ENCODE measurements around the gene UCP2.
"Not testable (repeated sequence)": the region's sequence is repeated elsewhere in the genome, so short reads cannot be mapped to it uniquely, and the experiment has no call there.

Gene UCP2

DNA sequence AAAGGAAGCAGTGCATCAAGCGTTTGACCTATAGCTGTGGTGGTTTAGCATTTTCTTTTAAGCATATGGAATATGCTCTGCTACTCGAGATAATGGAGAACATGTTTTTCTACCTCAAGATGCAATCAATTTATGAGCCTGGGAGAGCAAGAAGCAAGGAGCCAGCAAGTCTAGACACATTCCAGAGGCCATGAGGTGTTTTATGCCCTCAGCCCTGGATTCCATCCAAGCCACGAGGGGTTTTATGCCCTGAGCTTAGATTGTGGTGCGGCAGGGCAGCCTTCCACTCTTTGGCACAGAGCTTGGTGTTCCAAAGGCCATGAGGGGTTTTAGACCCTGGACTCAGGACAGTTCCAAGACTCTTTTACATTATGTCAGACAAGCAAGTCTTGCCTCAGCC is 43.5 kb downstream of the UCP2 start:
- no peak for DNase-seq

DNA sequence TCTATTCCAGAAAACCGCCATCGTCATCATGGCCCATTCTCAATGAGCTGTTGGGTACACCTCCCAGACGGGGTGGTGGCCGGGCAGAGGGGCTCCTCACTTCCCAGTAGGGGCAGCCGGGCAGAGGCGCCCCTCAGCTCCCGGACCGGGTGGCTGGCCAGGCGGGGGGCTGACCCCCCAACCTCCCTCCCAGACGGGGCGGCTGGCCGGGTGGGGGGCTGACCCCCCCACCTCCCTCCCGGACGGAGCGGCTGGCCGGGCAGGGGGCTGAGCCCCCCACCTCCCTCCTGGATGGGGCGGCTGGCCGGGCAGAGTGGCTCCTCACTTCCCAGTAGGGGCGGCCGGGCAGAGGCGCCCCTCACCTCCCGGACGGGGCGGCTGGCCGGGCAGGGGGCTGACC is 46.6 kb downstream of the UCP2 start:
- DNase-seq: not testable (repeated sequence)

DNA sequence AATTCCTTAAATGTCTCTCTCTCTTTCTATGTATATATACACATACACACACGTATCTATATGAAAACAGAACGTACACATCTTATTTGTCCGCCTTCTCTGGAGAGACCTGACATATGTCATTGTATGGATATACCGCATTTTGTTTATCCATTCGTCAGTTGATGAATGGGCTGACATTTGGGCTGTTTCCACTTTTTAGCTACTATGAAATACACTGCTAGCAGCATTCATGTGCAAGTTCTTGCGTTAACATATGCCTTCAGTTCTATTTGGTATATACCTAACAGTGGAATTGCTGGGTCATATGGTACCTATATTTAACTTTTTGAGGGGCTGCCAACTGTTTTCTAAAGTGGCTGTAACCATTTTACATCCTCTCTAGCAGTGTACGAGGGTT is 49.9 kb downstream of the UCP2 start:
- no peak for DNase-seq

DNA sequence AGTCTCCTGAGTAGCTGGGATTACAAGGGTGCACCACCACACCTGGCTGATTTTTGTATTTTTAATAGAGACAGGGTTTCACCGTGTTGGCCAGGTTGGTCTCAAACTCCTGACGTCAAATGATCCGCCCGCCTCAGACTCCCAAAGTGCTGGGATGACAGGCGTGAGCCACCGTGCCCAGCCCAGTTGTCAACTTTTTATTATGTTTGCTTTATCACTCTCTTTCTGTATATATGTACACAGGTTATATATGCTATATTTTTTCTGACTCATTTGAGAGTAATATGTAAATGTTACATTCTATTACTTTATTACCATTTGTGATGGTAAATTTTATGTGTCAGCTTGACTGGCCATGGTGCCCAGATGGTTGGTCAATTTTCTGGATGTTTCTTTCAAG is 50.7 kb downstream of the UCP2 start:
- DNase-seq: no peak

DNA sequence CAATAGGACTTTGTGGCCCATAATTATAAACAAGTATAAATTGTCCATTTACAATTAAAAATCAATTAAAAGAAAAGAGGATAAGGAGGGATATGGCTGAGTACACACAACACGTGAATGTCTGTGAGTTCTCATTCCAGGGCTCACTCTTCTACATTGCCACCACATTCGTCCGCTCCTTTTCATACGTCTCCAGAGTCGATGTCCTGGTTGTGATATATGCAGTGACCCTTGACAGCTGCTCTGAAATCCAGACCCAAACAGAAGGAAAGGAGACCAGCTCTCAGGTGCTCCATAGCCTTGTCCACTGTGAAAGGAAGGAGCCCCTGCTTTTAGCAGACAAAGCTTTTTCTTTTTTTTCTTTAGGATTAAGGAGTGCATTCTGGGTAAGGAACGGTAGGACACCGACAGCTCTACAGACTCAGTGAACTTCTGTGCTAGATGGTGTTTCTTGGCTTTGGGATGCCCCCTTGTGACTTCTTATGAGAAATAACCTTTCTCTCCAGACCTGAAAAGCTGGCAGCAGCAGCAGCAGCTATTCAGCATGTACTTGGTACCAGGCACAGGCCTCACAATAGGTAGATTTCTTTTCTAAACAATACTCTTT is 51.5 kb downstream of the UCP2 start:
- no peak for DNase-seq

DNA sequence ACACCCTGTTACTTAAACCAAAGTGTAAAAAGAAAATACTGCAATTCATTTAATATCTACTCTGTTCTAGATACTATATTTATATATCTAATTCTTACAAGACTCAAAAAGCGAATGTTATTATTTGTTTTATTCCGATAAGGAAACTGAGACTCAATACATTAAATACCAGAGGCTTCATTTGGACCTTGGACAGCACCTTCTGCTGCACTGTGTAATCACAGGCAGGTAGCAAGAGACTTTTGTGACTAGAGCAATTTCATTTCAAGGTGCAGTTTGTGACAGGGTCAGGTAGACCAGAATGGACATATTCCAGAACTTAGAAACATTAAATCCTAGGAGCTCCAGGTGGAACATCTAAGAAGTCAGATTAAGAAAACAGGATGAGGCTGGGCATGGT is 53.3 kb downstream of the UCP2 start:
- DNase-seq: no peak

Measured in activated effector memory CD4-positive, alpha-beta T cell treated with anti-CD3 and anti-CD28 coated beads, Interleukin-2, amount 50 U/mL, for 16 hours (primary cell).